Activated T-cell treated with anti-CD3 and anti-CD28 coated beads, Interleukin-2, amount 50 U/mL, for 1 hour (primary cell): ENCODE data around the gene MFSD2A.
"Not testable (repeated sequence)": the region's sequence is repeated elsewhere in the genome, so short reads cannot be mapped to it uniquely, and the experiment has no call there.

Experiments
- DNase-seq: peaks from one replicate; pipeline ENCODE4 v3.0.0-alpha.2; 2020

Gene MFSD2A

DNA sequence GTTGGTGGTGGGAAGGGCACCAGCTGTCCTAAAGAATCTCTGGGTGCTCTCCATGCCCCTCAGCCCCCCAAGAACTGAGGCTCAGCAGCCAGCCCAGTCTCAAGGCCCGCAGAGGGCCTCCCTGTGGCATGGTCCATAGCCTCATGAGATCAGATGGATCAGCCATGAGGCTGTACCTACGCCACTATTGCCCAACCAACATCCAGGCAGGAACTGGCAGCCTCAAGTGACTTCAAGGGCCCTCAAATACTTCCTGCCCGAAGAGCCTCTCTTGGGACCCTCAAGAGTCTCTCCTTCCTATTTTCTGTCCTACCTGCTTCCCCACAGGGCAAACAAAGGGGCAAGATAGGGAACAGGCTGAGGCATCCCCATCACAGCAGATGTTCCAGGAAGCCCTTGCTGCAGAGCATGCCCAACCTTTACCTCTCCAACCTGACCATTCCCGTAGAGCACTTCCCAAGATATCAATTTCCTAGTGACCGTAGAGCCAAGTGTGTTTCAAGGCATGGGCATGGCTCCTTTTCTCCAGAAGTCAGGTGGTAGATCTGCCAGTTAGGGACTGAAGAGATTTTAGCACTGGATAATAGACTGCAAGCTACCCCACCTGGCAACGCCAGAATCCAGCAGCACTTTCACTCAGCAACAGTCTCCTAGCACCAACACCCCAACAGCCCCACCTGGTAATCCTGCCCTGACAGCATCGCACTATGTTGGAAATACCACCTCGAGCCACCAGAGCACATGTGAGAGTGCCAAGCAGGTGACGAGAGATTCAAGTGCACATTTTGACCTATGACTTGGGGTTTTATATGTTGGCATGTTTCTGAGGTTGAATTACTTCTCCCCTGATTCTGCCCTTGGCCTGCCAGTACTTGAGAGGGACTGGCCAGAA lies 13.7 kb upstream of the MFSD2A start:
- DNase-seq: no peak

DNA sequence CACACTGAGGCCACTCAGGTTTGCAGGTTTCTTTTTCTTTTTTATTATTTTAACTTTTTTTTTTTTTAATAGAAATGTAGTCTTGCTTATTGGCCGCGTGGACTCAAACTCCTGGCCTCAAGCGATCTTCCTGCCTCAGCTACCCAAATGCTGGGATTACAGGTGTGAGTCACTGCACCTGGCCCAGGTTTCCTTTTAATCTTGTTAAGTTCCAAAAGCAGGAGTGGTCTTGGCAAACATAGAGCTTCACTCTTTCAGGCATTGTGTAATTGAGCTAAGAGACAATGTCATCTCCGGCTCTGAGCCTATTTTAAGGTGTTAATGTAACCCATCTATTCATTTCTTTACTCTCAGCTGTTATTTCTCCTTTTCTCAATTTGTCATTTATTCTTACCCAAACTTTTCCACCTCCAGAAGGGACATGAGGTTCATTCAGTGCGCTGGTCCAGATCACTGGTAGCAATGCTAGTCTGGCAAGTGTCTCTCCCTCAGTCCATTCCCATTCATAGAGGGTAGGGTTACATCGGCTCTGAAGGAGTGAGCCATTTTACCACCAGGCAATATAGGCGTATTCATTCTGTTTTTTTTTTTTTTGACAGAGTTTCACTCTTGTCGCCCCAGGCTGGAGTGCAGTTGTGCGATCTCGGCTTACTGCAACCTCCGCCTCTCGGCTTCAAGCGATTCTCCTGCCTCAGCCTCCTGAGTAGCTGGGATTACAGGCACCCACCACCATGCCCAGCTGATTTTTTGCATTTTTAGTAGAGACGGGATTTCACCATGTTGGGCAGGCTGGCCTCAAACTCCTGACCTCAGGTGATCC lies 11.3 kb upstream of the MFSD2A start:
- no peak for DNase-seq

- no peak for DNase-seq
These were observed 10.4 kb upstream of the MFSD2A start for GRCh38 chr1:39944410-39945112.

DNA sequence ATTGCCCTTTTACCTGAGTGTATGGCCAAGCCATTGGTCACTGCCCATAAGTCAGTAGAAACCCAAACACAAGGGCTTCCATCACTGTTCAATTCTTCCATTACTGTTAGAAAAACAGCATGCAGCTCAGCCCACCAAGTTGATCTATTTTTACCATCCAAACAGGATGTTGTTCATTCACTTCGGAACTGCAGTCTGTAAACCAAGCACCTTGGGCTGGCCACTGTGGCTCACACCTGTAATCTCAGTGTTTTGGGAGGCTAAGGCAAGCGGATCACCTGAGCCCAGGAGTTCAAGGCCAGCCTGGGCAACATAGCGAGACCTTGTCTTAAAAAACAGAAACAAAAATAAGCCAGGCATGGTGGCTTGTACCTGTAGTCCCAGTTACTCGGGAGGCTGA lies 8.7 kb upstream of the MFSD2A start:
- no peak for DNase-seq

GRCh38 chr1:39947260-39947659 lies 7.7 kb upstream of the MFSD2A start:
- DNase-seq: no peak

DNA sequence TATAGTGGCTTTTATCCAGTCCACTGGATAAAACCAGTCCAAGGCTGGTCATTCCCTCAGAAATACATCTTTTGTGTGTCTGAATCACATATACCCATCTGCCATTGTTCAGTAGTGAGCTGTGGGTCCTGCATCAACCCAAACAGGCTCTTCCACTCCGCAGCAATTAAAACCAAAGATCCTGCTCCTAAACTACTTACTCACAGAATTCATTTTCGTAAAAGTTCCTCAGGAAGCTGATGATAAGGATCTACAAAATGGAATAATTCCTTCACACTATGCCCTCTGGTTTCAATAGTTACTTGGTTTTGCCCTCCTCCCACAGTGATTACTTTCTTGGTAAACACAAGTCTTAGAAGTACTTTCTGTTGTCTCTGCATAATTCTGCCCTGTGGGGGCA lies 5.1 kb upstream of the MFSD2A start:
- no peak for DNase-seq

DNA sequence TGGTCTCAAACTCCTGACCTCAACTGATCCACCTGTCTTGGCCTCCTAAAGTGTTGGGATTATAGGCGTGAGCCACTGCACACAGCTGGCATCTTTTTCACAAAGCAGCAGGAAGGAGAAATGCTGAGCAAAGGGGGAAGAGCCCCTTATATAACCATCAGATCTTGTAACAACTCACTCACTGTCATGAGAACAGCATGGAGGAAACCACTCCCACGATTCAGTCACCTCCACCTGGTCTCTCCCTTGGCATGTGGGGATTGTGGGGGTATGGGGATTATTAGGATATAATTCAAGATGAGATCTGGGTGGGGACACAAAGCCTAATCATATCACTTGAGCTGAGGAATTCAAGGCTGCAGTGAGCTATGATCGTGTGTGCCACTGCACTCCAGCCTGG lies 3.0 kb upstream of the MFSD2A start:
- no peak for DNase-seq

GRCh38 chr1:39952359-39953110 lies 2.4 kb upstream of the MFSD2A start:
- no peak for DNase-seq

DNA sequence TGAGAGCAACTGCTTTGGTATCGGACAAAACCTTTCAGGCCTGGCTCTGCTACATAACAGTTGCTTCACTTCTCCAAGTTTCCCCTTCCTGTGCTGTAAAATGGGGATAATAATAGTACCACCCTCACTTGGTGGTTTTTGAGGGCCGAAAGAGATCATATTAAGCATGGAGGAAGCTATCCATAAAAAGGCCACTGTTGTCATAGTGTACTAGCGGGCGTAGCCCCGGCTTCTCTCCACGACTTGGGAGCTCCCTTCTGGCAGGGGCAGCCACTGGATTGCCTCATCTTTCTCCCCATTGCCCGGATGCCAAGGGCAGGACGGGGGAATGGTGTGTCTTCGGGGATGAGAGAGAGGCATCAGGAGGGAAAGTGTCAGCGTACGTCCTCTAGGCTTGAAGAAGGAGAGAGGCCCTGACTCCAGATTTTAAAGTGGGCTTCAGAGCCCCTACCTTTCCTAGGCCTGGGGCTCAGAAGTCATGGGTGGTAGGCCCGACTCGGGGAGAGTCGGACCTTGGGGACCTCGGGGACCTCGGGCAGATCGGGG lies 548 bp upstream of the MFSD2A start:
- no peak for DNase-seq

GRCh38 chr1:39955547-39956539 lies 898 bp downstream of the MFSD2A start:
- peak; percentile 40 for DNase-seq

GRCh38 chr1:39957299-39958015 lies 2.5 kb downstream of the MFSD2A start:
- DNase-seq: no peak

DNA sequence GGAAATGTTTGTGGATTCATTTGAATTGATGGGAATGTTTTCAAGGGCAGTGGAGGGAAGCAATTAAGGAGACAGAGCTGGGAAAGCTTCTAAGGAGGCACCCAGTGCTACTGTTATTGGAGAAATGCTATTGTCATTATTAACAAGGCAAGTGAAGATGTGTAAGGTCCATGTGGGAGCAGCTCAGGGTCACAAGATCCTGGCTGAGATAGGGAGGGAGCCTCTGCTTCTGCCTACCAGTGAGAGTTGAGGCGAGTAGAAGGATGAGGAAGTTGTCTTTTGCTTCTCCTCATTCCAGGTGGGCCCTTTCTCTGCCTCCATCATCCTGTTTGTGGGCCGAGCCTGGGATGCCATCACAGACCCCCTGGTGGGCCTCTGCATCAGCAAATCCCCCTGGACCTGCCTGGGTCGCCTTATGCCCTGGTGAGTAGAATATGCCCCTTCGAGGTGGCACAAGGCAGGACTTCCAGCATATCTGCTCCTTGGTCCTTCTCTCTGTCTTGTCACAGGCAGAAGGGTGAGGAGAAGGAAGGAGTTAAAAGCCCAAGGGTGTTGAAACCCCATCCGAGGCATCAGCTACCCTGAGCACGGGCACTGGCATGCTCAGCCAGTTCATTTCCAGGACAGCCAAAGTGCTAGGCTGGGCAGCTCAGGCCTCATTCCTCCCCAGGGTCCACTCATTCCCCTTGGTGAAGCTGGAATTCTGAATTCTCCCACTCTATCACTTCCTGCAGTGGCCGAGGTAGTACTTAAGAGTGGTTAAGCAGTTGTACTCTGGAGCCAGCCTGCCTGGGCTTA lies 3.7 kb downstream of the MFSD2A start:
- no peak for DNase-seq

DNA sequence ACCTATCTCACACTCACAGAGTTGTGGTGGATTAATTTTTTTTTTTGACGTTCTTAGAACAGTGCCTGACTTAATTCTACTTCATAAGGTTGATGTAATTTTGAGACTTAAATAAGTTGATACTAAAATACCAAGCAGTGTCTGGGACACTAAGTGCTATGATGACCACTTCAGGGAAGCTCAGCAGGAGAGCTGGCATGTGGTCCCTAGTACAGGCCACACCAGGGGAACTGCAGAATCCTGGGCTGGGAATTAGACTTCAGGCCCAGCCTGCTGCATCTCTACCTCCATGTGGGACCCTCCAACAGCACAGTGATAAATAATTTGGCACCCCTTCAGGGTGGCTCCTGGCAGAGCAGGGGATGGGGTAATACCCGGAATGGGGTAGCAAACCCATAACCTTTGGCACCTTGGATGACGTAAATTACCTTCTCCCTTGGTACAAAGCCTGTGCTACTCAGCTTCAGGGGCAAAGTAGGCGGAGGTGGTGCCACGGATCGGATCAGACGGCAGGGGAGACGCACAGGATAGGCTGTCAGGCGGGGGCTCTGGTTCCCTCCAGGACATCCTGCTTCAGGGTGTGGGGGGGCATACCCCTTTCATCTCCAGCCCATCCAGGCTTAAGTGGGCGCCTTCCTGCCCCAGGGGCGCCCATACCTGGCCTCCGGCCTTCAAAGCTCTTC lies 4.8 kb downstream of the MFSD2A start:
- no peak for DNase-seq

DNA sequence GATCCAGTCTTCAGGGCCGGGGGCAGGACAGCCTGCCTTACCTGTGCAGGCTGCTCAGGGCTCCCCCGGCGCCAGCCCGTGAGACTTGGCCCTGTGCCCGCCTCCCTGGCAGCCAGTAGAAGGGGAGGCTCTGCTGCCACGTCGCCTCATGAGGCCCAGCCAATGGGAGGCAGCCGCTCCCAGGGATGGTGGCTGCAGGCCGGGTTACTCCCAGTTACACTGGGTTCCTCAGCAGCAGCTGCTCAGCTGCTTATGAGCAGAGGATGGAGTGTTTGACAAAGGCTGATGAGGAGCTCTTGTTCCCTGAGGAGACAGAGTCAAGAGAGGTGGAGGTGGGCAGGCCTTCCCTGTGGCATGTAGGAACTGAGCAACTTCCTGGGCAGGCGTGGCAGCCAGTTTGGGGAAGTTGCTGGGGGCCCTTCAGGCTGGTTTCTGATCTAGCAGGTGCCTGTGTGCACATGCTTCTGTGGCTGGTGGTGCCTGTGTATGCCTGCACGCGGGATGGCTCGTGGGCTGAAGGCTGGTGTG lies 5.5 kb downstream of the MFSD2A start:
- DNase-seq: peak; percentile 46

DNA sequence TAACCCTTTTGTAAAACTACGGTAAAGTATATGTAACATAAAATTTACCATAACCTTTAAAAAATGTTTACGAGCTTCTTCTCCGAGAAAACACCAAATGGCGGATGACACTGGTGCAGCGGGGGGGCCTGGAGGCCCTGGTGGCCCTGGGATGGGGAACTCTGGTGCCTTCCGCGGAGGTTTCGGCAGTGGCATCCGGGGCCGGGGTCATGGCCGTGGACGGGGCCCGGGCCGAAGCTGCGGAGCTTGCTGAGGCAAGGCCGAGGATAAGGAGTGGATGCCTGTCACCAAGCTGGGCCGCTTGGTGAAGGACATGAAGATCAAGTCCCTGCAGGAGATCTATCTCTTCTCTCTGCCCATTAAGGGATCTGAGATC lies 7.5 kb downstream of the MFSD2A start:
- DNase-seq: no peak

DNA sequence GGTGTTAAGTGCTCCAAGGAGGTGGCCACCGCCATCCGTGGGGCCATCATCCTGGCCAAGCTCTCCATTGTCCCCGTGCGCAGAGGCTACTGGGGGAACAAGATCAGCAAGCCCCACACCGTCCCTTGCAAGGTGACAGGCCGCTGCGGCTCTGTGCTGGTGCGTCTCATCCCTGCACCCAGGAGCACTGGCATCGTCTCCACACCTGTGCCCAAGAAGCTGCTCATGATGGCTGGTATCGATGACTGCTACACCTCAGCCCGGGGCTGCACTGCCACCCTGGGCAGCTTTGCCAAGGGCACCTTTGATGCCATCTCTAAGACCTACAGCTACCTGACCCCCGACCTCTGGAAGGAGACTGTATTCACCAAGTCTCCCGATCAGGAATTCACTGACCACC lies 8.0 kb downstream of the MFSD2A start:
- DNase-seq: not testable (repeated sequence)

GRCh38 chr1:39964552-39964951 lies 9.6 kb downstream of the MFSD2A start:
- DNase-seq: no peak

DNA sequence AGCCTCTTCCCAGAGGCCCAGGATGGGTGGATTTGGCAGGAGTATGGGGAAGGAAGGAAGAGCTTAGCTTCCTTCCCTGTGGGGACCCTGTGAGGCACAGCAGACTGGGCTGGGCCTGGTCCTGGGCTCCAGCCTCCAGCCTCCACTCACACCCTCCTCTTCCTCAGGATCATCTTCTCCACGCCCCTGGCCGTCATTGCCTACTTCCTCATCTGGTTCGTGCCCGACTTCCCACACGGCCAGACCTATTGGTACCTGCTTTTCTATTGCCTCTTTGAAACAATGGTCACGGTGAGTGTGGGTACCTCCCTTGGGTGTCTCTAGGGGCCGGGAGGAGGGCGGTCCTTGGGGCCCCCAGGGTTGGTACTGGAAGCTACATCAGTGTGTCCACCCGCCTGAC lies 10.1 kb downstream of the MFSD2A start:
- DNase-seq: no peak

DNA sequence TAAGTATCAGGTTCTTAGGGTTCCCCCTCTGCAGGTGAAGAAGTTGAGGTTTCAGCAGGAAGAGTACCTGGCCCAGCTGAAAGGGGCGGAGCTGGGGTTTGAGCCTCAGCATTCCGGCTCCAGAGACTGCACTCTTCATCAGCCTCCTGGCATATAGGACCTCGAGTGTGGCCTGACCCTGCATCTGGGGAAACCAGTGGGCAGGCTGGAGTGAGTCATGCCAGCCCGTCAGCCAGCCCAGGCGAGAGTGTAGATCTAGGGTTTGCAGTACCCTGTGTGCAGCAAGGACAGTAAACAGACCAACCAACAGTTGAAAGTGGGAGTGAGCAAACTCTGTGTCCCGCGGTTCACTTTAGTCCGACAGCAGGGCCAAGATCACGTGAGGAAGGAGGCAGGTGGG lies 14.1 kb downstream of the MFSD2A start:
- DNase-seq: no peak
